Body of pancreas (tissue), 4 donors: ENCODE results near the gene XRN2. TPM values are rescaled to one million over a fixed set of nuclear protein-coding genes. Genes with fewer than 3 reads are reported as not detected.
"Not testable (repeated sequence)": the region's sequence is repeated elsewhere in the genome, so short reads cannot be mapped to it uniquely, and the experiment has no call there.

Experiments
- ATAC-seq: fragments of 150-250 bp; one replicate; pipeline ENCODE4 v1.9.1; 2016
- DNase-seq, 4 donors: peaks; one replicate each; pipeline ENCODE4 v3.0.0-alpha.2; 2019
- H3K27ac ChIP-seq, 4 donors: fragments of 200-600 bp; sonication (generic); 1 replicate in 3 of 4; 2 replicates in 1 of 4; pipeline versions ENCODE4 v1.5.1 to v1.6.1; 2016 to 2019; ENCODE audit warnings: mild to moderate bottlenecking in 1 of 4, mixed read lengths in 1 of 4, moderate library complexity in 1 of 4
- H3K27me3 ChIP-seq, 2 donors: fragments of 200-600 bp; sonication (generic); one replicate each; pipeline ENCODE4 v1.6.0; 2016; ENCODE audit warnings: mild to moderate bottlenecking in 1 of 2
- H3K36me3 ChIP-seq, 2 donors: fragments of 200-600 bp; sonication (generic); replicated peaks in 1 of 2; 2 replicates each; pipeline ENCODE4 v1.5.1; 2016; ENCODE audit warnings: low read depth in 2 of 2; ENCODE audit not compliant: insufficient read depth in 1 of 2
- H3K4me1 ChIP-seq: fragments of 200-600 bp; sonication (generic); one replicate; pipeline ENCODE4 v1.6.0; 2016
- H3K4me3 ChIP-seq, 2 donors: fragments of 200-600 bp; sonication (generic); 1 replicate in 1 of 2; 2 replicates in 1 of 2; pipeline ENCODE4 v1.5.1; 2016 to 2019
- H3K9me3 ChIP-seq, 3 donors: fragments of 200-600 bp; sonication (generic); 1 replicate in 2 of 3; 2 replicates in 1 of 3; pipeline ENCODE4 v1.5.1; 2016
- POLR2A ChIP-seq, 3 donors: fragments of 450-650 bp; IDR thresholded peaks; one replicate each; pipeline ENCODE4 v1.6.1; 2016; ENCODE audit warnings: antibody characterized with exemption in 3 of 3, mild to moderate bottlenecking in 2 of 3
- WGBS, 2 donors: methylation state at CpG; one replicate each; pipeline ENCODE4 v1.1.5; 2017; 5-methylcytosine and 5-hydroxymethylcytosine counted together
- intact Hi-C: fragments of 100-400 bp; cut with DNase I; formaldehyde crosslinking; loops from one replicate; pipeline ENCODE4 v1.15.1; 2023
- total RNA-seq, 2 donors: library from RNA; depleted of rRNA; stranded (reverse); fragments of >200 nt; gene quantifications; one replicate each; pipeline ENCODE4 v1.1.0, GENCODE V29; 2016
- TF ChIP-seq, protein P1 (sequence below), 7 experiments: fragments of 450-650 bp in 4 of 7; fragments of 200-600 bp in 3 of 7; sonication (generic) in 3 of 7; IDR thresholded peaks; one replicate each; pipeline ENCODE4 v1.5.1; 2016 to 2019; ENCODE audit warnings: antibody characterized with exemption in 7 of 7

The XRN2 gene
- total RNA-seq, 2 donors from 2014 or later = 26.0 to 32.9 TPM

DNA sequence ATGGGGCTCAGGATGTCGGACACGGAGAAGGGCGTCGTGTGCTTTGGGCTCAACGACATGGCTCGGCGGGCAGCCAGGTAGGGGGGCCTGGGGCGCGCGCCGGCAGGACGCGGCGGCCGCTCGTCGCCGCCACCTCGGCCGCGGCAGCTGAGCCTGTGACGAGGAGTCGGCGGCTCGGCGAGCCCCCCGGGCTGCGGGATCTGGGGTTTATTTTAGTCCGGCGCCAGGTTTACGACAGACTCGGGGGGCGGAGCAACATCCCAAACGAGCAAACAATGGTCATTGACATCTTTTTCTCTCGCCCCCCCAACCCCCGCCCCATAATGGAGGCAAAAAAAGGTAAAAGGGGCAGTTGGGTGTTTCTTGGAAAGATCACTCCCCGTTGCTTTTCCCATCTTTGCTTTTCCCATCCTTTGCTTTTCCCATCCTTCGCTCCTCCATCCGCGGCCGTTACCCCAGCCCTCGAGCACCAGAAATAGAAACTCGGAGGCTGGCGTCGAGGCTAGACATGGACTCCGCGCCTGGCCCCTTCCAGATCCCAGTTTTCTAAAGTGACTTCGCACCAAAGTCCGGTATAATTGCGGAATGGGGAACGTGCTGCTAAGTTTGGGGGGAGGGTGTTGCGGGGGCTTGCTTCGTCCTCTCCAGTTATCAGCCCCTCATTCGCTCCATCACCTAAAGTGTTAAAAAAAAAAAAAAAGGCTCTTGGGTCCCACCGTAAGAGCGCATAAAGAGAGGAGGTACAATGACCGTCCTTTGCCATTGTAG lies 94.4 kb downstream of the XRN2 start, which contains the start of gene NKX2-4:
Gene NKX2-4, minus strand, starts transcription at position 186 of the 768 bp plus-strand sequence. Its CDS starts 127 bp downstream, at position 59.
- DNase-seq (no peak), ATAC-seq (no peak)
- intact Hi-C loops = no loop called here
- Histone ChIP-seq H3K4me3 (no peak within 1 kb of the TSS), H3K4me1 (peaks cover 20% of the 10 kb centered on the region), H3K9me3 (no peaks in the 10 kb centered on the region), H3K27ac (no peak within 1 kb of the TSS), H3K36me3 (no peaks in the 10 kb centered on the region), H3K27me3 (peaks cover 0 to 40% of the 10 kb centered on the region in 2 donors)
- WGBS, 2 donors = 8 to 16% methylated on average over 29 to 54 of the region's 57 CpGs
- TF ChIP-seq, protein P1, sequence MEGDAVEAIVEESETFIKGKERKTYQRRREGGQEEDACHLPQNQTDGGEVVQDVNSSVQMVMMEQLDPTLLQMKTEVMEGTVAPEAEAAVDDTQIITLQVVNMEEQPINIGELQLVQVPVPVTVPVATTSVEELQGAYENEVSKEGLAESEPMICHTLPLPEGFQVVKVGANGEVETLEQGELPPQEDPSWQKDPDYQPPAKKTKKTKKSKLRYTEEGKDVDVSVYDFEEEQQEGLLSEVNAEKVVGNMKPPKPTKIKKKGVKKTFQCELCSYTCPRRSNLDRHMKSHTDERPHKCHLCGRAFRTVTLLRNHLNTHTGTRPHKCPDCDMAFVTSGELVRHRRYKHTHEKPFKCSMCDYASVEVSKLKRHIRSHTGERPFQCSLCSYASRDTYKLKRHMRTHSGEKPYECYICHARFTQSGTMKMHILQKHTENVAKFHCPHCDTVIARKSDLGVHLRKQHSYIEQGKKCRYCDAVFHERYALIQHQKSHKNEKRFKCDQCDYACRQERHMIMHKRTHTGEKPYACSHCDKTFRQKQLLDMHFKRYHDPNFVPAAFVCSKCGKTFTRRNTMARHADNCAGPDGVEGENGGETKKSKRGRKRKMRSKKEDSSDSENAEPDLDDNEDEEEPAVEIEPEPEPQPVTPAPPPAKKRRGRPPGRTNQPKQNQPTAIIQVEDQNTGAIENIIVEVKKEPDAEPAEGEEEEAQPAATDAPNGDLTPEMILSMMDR (IDR thresholded peaks at IDR 0.05) = no peak
- no peak for TF ChIP-seq POLR2A (IDR thresholded peaks at IDR 0.05)

DNA sequence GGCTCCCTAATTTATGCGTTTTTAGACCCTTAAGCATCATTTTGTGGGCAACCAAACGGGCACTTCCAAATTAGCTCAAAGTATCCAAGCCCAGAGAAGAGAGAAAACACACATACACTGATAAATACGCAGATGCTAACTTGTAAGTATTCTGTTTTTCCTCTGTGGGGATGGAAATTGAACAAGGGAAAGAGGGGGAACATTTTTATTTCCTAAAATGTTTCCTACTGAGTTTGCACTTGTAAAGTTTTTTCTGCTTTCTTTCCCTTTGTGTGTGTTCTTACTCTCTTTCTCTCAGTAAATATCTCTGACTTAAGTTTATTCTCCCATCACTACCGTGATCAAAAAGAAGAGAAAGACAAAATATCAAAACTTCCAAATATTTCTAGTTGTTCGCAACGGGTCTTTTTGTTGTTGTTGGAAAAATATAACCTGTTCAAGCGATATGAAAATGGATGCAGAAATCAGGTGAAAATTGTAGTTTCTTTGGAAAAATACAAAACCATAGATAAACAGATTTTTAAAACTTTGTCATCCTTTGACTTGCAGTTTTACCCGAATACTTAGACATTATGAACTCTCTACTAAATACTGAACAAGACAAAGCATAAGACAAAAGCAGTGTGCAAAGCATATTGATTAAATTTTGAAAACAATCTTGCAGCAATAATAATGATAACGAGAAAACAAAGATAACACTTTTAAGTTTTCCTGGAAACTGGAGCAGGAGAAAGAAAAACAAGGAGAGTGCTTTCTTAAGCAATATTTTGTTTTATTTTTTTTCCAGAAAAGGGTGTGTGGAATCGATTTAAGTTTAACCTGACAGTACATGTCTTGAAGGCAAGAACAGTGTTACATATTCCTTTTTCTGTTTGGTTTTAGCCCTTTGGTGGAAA lies 95.2 kb downstream of the XRN2 start:
- Histone ChIP-seq H3K9me3 (no peaks in the 10 kb centered on the region), H3K27me3 (peaks cover 0 to 38% of the 10 kb centered on the region in 2 donors), H3K4me3 (no peak overlapping the region), H3K36me3 (no peaks in the 10 kb centered on the region), H3K4me1 (peaks cover 20% of the 10 kb centered on the region), H3K27ac (no peak overlapping the region)
- 15 to 31% methylated on average over 10 of the region's 10 CpGs for WGBS, 2 donors
- intact Hi-C loops = no loop called here
- no peak for TF ChIP-seq POLR2A (IDR thresholded peaks at IDR 0.05)
- no peak for ATAC-seq
- DNase-seq = no peak

DNA sequence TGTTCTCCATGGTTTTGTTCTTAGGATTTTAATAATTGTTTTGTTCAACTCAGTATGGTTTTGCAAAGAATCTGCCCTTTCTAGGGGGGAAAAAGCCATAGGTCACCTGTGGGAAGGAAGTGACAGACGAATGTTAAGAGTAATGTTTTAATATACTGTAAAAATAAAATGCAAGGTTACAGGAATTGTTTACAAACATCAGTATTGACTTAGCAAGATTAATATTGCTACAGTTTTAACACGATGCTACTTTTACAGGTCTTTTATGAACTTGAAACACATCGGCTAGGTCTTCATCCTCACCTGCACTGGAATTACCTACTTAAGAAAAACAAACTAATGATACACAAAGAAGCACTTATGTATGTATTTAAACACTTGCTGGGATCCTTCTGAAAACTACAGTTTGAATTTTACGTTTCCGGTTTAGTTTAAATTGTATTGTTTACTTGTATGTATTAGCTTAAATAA lies 95.9 kb downstream of the XRN2 start:
- ATAC-seq = no peak
- intact Hi-C loops = no loop called here
- no peak for TF ChIP-seq POLR2A (IDR thresholded peaks at IDR 0.05)
- TF ChIP-seq, protein P1 (IDR thresholded peaks at IDR 0.05) = no peak
- no peak overlapping the region for H3K4me3 ChIP-seq
- DNase-seq = no peak
- H3K36me3 ChIP-seq = no peaks in the 10 kb centered on the region
- H3K9me3 ChIP-seq = no peaks in the 10 kb centered on the region
- H3K27me3 ChIP-seq = peaks cover 0 to 33% of the 10 kb centered on the region in 2 donors
- peaks cover 20% of the 10 kb centered on the region for H3K4me1 ChIP-seq
- WGBS, 2 donors = 18 to 29% methylated on average over 5 of the region's 5 CpGs
- H3K27ac ChIP-seq = no peak overlapping the region

DNA sequence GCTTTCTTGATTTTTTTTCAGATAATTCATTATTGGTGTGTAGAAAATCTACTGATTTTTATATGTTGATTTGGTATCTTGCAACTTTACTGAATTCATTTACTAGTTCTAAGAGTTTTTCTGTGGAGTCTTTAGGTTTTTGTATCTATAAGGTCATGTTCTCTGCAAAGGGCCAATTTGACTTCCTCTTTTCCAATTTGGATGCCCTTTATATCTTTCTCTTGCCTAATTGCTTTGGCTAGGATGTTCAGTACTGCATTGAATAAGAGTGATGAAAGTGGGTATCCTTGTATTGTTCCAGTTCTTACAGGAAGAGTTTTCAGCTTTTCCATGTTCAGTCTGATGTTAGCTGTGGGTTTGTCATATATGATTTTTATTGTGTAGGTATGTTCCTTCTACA lies 108.6 kb downstream of the XRN2 start:
- intact Hi-C loops = no loop called here
- no peak for DNase-seq
- TF ChIP-seq, protein P1 (IDR thresholded peaks at IDR 0.05) = no peak
- no peak for TF ChIP-seq POLR2A (IDR thresholded peaks at IDR 0.05)

DNA sequence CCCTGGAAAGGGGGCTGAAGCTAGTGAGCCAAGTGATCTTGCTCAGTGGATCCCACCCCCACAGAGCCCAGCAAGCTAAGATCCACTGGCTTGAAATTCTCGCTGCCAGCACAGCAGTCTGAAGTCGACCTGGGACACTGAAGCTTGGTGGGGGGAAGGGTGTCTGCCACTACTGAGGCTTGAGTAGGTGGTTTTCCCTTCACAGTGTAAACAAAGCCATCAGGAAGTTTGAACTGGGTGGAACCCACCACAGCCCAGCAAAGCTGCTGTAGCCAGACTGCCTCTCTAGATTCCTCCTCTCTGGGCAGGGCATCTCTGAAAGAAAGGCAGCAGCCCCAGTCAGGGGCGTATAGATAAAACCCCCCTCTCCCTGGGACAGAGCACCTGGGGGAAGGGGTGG lies 110.9 kb downstream of the XRN2 start:
- H3K4me3 ChIP-seq, H3K9me3 ChIP-seq, H3K36me3 ChIP-seq, intact Hi-C loops, DNase-seq, H3K4me1 ChIP-seq, ATAC-seq, H3K27ac ChIP-seq, H3K27me3 ChIP-seq: not testable (repeated sequence)
- WGBS, 2 donors = 38 to 49% methylated on average over 2 of the region's 3 CpGs

More for the DNA sequence above, 108.6 kb downstream of the XRN2 start:
- no peak overlapping the region for H3K27ac ChIP-seq
- H3K36me3 ChIP-seq = no peaks in the 10 kb centered on the region
- no peaks in the 10 kb centered on the region for H3K4me1 ChIP-seq
- no peak overlapping the region for H3K4me3 ChIP-seq
- no peaks in the 10 kb centered on the region for H3K27me3 ChIP-seq
- ATAC-seq = no peak
- H3K9me3 ChIP-seq = no peaks in the 10 kb centered on the region

DNA sequence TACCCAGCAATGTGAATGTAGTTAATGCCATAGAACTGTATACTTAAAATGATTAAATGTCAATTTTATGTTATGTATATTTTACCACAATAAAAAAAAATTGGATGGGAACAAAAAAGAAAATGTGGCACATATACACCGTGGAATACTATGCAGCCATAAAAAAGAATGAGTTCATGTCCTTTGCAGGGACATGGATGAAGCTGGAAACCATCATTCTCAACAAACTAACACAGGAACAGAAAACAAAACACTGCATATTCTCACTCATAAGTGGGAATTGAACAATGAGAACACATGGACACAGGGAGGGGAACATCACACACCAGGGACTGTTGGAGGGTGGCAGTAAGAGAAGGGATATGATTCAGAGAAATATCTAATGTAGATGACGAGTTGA lies 116.0 kb downstream of the XRN2 start:
- peaks cover 0 to 13% (median 0%) of the 10 kb centered on the region in 3 donors for H3K9me3 ChIP-seq
- H3K4me1 ChIP-seq, H3K36me3 ChIP-seq, H3K4me3 ChIP-seq, DNase-seq, H3K27me3 ChIP-seq, H3K27ac ChIP-seq, ATAC-seq, intact Hi-C loops: not testable (repeated sequence)
- 38 to 58% methylated on average over 2 of the region's 2 CpGs for WGBS, 2 donors
